GM18870 (cell line): ENCODE data around the gene ZDHHC14.
A peak's percentile ranks its signal among the peaks of the same experiment; 100 is the strongest.

ENCODE experiments used
- ATAC-seq: cut with Tn5 transposase; IDR thresholded peaks from one replicate; pipeline ENCODE4 v1.9.1; 2021; ENCODE audit warnings: moderate library complexity; ENCODE audit not compliant: unreplicated experiment

ZDHHC14 gene

GRCh38 chr6:157438611-157439111 is 57.7 kb downstream of the ZDHHC14 start:
- no peak for ATAC-seq

DNA sequence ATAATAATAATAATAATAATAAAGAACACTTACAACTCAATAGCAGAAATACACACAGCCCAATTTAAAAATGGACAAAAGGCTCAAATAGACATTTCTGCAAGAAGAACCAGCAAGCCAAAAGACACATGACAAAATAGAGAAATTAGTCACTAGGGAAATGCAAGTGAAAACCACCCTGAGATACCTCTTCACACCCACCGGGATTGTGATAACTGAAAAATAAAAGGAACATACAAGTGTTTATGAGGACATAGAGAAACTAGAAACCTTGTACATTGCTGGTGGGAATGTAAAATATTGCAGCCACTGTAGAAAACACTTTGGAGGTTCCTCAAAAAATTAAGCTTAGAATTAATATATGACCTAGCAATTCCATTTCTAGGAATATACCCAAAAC is 59.2 kb downstream of the ZDHHC14 start:
- no peak for ATAC-seq

DNA sequence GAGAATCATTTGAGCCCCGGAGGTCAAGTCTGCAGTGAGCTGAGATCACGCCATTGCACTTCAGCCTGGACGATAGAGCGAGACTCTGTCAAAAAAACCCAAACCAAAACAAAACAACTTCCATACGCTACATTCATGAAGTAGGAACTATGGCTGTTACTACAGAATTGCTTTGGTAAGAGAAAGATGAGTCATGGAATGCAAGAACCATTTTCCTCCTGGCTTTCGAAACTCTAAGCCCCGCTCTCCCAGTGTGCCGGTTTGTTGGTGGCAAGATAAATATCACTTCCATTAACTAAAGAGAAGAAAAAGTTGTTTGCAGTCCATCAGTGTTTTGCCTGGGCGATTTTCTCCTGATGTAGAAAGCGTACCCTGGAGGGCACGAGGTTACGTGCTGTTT is 61.3 kb downstream of the ZDHHC14 start:
- ATAC-seq = no peak

GRCh38 chr6:157443066-157443800 is 62.2 kb downstream of the ZDHHC14 start:
- peak; percentile 94 for ATAC-seq

DNA sequence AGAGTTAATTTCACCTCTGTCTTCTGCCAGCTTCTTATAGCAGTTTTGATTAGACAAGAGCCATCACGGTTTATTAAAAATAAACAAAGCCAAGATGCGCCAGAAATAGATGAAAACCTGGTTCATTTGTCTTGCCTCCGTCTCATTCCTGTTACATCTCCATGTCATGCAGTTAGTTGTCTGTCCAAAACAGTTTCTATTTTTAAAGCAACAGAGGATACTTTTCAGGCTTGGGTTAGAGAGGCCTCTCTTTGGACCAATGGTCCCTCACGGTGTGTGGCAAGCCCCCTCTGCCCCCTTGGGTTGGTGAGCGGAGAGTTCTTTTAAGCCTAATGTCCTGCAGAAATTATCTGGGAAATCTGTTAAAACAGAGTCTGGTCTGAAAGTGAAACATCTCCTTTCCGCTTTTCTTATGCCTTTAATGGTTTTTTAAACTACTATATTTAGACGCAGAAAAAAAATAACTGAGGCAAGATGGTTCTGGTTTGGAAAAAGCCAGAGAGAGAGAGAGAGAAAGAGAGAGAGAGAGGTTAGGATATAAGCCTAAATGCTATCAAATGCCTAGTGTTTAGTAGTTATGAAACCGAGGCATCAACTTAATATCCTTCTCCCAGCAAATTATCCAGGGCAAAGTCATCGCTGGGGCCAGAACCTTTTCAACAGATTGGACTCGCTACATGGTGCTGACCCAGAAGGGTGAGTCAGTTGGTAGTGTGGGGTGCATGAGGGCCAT is 64.5 kb downstream of the ZDHHC14 start:
- ATAC-seq = no peak

GRCh38 chr6:157447735-157448134 is 66.7 kb downstream of the ZDHHC14 start:
- no peak for ATAC-seq

DNA sequence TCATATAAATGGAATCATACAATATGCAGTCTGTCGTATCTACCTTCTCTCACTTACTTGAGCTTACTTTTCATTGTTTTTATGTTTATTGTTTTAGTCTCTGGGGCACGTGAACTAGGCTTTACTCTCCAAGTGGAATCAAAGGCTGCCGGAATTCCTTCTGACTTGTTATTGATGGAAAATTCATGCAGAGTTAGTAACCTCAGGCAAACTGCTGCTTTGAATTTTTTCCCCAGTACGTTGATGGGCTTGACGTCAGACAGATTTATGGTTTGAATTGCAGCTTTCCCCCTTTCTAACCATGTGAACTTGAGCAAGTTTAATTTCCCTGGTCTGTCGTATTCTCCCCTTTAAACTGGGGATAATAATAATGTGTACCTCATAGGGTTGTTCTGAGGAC is 68.6 kb downstream of the ZDHHC14 start:
- ATAC-seq = no peak

- ATAC-seq = no peak
Observed at GRCh38 chr6:157450931-157451742, 70.1 kb downstream of the ZDHHC14 start.

GRCh38 chr6:157452096-157452495 is 71.1 kb downstream of the ZDHHC14 start:
- no peak for ATAC-seq

DNA sequence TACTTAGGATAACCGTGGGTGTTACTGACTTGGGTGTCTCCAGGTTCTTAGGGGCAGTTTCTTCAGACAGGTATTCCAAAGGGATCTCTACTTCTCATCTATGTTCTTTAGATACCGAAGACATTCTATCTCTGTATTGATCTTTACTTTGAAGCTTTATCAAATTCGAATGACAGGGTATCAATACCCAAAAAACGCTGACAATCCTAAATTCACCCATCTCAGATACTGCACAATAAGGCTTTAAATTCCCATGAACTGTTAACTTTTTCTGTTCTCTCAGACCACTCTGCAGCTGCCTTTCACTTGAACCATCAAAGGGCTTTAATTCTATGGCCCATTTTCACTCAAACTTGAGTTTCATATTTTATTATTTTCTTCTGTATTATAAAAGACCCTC is 72.1 kb downstream of the ZDHHC14 start:
- no peak for ATAC-seq

GRCh38 chr6:157453978-157454377 is 73.0 kb downstream of the ZDHHC14 start:
- no peak for ATAC-seq

- no peak for ATAC-seq
Observed at GRCh38 chr6:157454762-157455714, 74.0 kb downstream of the ZDHHC14 start.

DNA sequence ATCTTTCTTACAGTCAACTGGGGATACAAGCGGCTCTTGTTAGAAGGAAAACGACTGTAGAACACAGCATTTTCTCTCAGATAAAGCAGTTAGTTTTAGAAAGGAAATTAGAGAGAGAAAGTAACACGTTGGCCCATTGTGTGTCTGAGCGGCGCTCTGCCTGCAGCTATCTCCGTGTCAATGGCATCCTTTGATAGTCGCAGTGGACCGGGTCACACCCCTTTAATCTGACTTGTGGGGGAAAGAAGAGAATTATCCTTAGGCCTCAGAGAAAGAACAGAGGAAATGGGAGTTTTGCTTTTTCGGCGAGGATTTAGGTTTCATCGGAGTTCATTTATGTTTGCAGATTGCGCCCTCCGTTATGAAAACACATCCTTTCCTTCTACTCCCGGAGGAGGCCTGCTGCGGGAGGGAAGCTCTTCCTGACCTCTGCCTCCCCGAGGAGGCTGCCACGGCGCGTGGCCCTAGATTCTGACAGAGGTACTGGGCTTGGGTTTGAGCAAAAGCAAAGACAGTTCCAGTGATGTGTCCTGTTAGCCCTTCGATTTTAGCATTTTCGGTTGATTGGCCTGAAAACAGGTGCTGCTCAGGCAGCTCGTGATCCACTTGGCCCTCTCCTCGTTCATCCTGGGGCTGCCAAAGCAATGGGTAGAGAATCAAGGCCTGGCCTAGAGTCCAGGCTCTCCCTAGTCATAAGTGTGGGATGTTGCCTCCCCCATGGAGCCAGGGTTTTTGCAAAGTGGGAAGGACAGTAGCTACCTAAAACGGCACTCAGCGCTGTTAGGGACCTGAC is 74.9 kb downstream of the ZDHHC14 start:
- ATAC-seq = no peak

DNA sequence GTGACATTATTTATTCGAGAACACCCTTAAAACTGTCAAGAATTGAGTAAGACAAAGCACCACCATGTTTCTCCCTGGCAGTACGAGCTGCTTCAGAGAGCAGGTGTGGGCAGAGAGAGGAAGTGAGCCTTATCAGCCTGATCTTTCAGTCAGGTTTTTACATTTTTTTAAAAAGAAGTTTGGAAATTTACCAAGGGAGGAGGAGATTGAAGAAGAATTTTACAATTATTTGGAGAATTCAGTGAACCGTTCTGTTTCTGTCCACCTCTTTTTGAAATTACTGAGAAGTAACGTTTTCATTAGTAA is 75.5 kb downstream of the ZDHHC14 start:
- ATAC-seq = peak; percentile 49

GRCh38 chr6:157457787-157458186 is 76.8 kb downstream of the ZDHHC14 start:
- ATAC-seq = no peak

GRCh38 chr6:157459327-157459726 is 78.3 kb downstream of the ZDHHC14 start:
- ATAC-seq = no peak

- no peak for ATAC-seq
Observed at GRCh38 chr6:157460182-157460999, 79.4 kb downstream of the ZDHHC14 start.

DNA sequence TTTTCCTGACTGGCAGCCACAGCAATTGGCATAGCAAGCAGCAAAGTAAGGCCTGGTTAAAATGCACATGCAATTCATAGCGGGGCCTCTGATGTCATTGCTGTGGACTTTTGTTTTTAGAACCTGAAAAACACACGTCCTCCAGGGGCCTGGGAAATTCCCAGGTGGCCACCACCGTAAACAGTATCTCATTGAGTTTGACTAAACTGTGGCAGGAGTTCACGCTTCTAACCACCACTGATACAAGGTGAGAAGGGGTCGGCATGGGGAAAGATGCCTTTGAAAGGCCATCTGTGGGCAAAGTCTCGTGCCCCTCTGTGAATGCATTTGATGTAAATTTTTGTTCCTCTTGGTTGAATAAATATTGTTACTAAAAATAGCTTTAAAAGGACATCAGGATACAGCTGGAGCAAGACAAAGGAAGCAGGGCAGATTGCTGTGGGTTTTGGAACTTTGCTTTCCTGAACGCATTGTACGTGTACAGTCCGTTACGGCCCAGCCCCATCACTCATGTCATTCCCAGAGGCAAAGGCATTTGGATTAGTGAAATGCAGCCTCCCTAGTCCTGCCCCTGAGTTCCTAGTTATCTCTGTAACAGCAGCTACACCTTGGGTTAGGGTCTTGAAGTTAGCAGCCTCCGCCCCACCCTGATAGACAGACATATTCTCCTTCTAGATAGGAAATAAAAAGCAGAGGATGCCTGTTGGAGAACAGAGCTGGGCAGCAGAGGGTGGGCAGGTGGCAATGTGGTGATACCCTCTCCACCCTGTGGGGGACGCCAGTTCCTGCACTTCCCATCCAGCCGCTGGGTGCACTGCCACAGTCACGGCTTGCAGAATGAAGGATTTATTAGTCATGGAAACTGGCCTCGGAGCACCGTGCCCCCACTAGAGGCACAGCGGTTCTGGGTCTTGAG is 80.3 kb downstream of the ZDHHC14 start:
- peak; percentile 48 for ATAC-seq
